ENCODE measurements around the gene MUC15.

MUC15 gene

DNA sequence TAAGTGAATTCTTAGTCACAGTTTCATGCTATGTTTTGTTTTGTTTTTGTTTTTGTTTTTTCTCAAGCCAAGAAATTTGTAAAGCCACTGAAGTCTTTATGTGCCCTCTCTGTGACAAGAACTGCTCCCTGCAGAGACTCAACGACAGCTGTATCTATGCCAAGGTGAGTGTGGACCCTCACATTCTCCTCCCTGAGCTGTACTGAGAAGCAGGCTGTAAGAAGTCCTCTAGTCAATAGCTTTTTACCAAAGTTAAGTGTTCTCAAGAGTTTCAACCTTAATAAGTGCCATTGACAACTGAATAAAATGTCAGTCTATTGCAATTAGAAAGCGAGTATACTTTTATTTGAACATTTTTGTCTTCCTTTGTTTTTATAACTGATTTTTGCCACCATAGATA lies 18.9 kb downstream of the MUC15 start:
- TF ChIP-seq, protein P1, sequence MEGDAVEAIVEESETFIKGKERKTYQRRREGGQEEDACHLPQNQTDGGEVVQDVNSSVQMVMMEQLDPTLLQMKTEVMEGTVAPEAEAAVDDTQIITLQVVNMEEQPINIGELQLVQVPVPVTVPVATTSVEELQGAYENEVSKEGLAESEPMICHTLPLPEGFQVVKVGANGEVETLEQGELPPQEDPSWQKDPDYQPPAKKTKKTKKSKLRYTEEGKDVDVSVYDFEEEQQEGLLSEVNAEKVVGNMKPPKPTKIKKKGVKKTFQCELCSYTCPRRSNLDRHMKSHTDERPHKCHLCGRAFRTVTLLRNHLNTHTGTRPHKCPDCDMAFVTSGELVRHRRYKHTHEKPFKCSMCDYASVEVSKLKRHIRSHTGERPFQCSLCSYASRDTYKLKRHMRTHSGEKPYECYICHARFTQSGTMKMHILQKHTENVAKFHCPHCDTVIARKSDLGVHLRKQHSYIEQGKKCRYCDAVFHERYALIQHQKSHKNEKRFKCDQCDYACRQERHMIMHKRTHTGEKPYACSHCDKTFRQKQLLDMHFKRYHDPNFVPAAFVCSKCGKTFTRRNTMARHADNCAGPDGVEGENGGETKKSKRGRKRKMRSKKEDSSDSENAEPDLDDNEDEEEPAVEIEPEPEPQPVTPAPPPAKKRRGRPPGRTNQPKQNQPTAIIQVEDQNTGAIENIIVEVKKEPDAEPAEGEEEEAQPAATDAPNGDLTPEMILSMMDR (IDR thresholded peaks at IDR 0.05; ENCODE audit: low read depth, low read length, missing control alignments) = no peak
- no peak for DNase-seq (ENCODE audit: extremely low read depth, low read depth)
- H3K4me3 ChIP-seq (replicated peaks; ENCODE audit: low read depth, low read length) = no peak overlapping the region

DNA sequence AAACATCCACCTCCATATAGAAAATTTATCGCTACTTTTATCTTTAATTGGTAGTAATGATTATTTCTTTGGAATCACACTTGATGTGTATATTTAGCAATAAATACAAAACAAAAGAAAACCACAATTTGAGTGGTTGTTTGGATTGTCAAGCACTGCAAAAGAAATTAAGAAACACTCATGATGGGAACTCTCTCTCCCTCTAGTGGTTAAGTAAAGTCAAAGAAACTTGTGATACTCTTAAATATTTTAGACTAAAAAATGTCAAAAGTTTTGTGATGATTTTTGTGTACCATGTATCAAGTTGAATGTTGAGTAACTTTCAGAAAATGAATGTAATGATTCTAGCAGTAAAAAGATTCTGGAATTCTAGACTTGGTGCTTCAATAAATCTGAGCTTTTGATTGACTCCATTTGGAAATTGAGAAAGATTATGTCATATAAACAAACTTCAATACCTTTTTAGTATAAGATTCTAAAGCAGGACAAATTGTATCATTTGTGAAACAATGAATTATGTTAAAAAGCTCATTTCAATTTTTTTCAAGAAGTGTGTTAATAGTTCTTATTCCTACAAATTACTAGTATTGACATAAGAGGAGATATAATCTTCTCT lies 20.8 kb downstream of the MUC15 start:
- DNase-seq (ENCODE audit: extremely low read depth, low read depth) = peak; percentile 6
- no peak overlapping the region for H3K4me3 ChIP-seq (replicated peaks; ENCODE audit: low read depth, low read length)
- TF ChIP-seq, protein P1 (IDR thresholded peaks at IDR 0.05; ENCODE audit: low read depth, low read length, missing control alignments) = peak; percentile 38

- DNase-seq (ENCODE audit: extremely low read depth, low read depth) = no peak
- no peak overlapping the region for H3K4me3 ChIP-seq (replicated peaks; ENCODE audit: low read depth, low read length)
- TF ChIP-seq, protein P1 (IDR thresholded peaks at IDR 0.05; ENCODE audit: low read depth, low read length, missing control alignments) = no peak
Measured at GRCh38 chr11:26550022-26550421, 22.0 kb downstream of the MUC15 start.

DNA sequence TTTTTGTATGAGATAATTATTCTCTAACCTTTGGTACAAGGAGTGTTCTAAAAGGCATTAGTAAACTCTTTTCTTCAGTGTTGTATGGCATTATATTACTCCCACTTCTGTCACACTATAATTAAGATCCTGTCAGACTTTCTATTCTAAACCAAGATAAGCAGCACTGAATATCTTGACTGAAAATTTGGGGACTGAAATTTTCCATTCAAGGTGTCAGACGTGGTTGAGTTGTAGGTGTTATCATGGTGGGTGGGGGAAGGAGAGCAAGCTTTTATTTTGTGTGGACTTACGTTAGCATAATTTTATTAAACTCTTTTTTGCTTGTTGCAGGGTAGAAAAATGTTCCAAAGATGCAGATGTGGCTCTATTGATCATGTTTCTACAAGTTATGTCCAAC lies 22.9 kb downstream of the MUC15 start:
- TF ChIP-seq, protein P1 (IDR thresholded peaks at IDR 0.05; ENCODE audit: low read depth, low read length, missing control alignments) = no peak
- no peak for DNase-seq (ENCODE audit: extremely low read depth, low read depth)

GRCh38 chr11:26541870-26542269 lies 30.2 kb downstream of the MUC15 start:
- TF ChIP-seq, protein P1 (IDR thresholded peaks at IDR 0.05; ENCODE audit: low read depth, low read length, missing control alignments) = no peak
- DNase-seq (ENCODE audit: extremely low read depth, low read depth) = no peak
- H3K4me3 ChIP-seq (replicated peaks; ENCODE audit: low read depth, low read length) = no peak overlapping the region

More for the DNA sequence above, 22.9 kb downstream of the MUC15 start:
- no peak overlapping the region for H3K4me3 ChIP-seq (replicated peaks; ENCODE audit: low read depth, low read length)

GRCh38 chr11:26539517-26539916 lies 32.5 kb downstream of the MUC15 start:
- H3K4me3 ChIP-seq (replicated peaks; ENCODE audit: low read depth, low read length) = no peak overlapping the region
- no peak for DNase-seq (ENCODE audit: extremely low read depth, low read depth)
- TF ChIP-seq, protein P1 (IDR thresholded peaks at IDR 0.05; ENCODE audit: low read depth, low read length, missing control alignments) = no peak

GRCh38 chr11:26537341-26537740 lies 34.7 kb downstream of the MUC15 start:
- TF ChIP-seq, protein P1 (IDR thresholded peaks at IDR 0.05; ENCODE audit: low read depth, low read length, missing control alignments) = no peak
- DNase-seq (ENCODE audit: extremely low read depth, low read depth) = no peak

More at GRCh38 chr11:26537341-26537740, 34.7 kb downstream of the MUC15 start:
- no peak overlapping the region for H3K4me3 ChIP-seq (replicated peaks; ENCODE audit: low read depth, low read length)
